WTC11 (cell line): ENCODE results near the gene DBNL. TPM values are rescaled to one million over a fixed set of nuclear protein-coding genes. Genes with fewer than 3 reads are reported as not detected.

Source experiments
- ATAC-seq: fragments of 200-7000 bp; cut with Tn5 transposase; 2 replicates; pipeline ENCODE4 v1.10.0; 2021; ENCODE audit warnings: mild to moderate bottlenecking, moderate library complexity
- CTCF ChIA-PET: fragments of 300-600 bp; sonication (Branson Sonifier 250); formaldehyde crosslinking; loops from one replicate; lab custom pipeline; 2021; ENCODE audit warnings: antibody characterized with exemption; lab: Charles Lee
- POLR2A ChIA-PET: fragments of 350-600 bp; sonication (Branson Sonifier 250); formaldehyde crosslinking; loops from one replicate; lab custom pipeline; 2021; ENCODE audit warnings: antibody characterized with exemption; lab: Charles Lee
- DNase-seq: peaks from one replicate; pipeline ENCODE4 v3.0.0; 2021; ENCODE audit warnings: low spot score
- H3K27ac Mint-ChIP-seq: 2 replicates; pipeline ENCODE4 v1.8.0; 2021; ENCODE audit warnings: mixed read lengths
- H3K27me3 Mint-ChIP-seq: 2 replicates; pipeline ENCODE4 v1.8.0; 2021; ENCODE audit warnings: low read depth, mild to moderate bottlenecking, moderate library complexity, mixed read lengths
- H3K36me3 Mint-ChIP-seq: 2 replicates; pipeline ENCODE4 v1.8.0; 2021; ENCODE audit warnings: mixed read lengths
- H3K4me1 Mint-ChIP-seq: 2 replicates; pipeline ENCODE4 v1.8.0; 2022; ENCODE audit warnings: mixed read lengths
- H3K4me3 Mint-ChIP-seq: 2 replicates; pipeline ENCODE4 v1.8.0; 2021; ENCODE audit warnings: mild to moderate bottlenecking, moderate library complexity, mixed read lengths
- H3K9me3 Mint-ChIP-seq: 2 replicates; pipeline ENCODE4 v1.8.0; 2021; ENCODE audit warnings: mixed read lengths
- CREB1 ChIP-seq: sonication (generic); formaldehyde crosslinking; IDR thresholded peaks from 2 replicates; pipeline ENCODE4 v1.8.0; 2023; ENCODE audit warnings: mild to moderate bottlenecking, missing genetic modification reagents
- FOXK1 ChIP-seq: sonication (generic); formaldehyde crosslinking; IDR thresholded peaks from 2 replicates; pipeline ENCODE4 v1.8.0; 2022; ENCODE audit warnings: mild to moderate bottlenecking, moderate library complexity, missing genetic modification reagents
- FOXP1 ChIP-seq: sonication (generic); formaldehyde crosslinking; IDR thresholded peaks from 2 replicates; pipeline ENCODE4 v1.8.0; 2022; ENCODE audit warnings: missing genetic modification reagents, mild to moderate bottlenecking, moderate library complexity, borderline replicate concordance
- GABPB1 ChIP-seq: sonication (generic); formaldehyde crosslinking; IDR thresholded peaks from 2 replicates; pipeline ENCODE4 v1.8.1; 2023; ENCODE audit warnings: mild to moderate bottlenecking, missing genetic modification reagents
- GRHL2 ChIP-seq: fragments of 250-450 bp; sonication (Bioruptor Pico); IDR thresholded peaks from 2 replicates; pipeline ENCODE4 v1.8.0; 2022; ENCODE audit warnings: mild to moderate bottlenecking, moderate library complexity; ENCODE audit not compliant: insufficient replicate concordance, severe bottlenecking
- GTF2I ChIP-seq: fragments of 250-450 bp; sonication (Bioruptor Pico); conservative IDR thresholded peaks from 2 replicates; pipeline ENCODE4 v1.4.0; 2021; ENCODE audit warnings: mild to moderate bottlenecking
- OVOL2 ChIP-seq: fragments of 250-450 bp; sonication (Bioruptor Pico); IDR thresholded peaks from 2 replicates; pipeline ENCODE4 v1.9.0; 2021; ENCODE audit warnings: mild to moderate bottlenecking, borderline replicate concordance
- SMAD4 ChIP-seq: sonication (generic); formaldehyde crosslinking; IDR thresholded peaks from 2 replicates; pipeline ENCODE4 v1.8.0; 2022; ENCODE audit warnings: mild to moderate bottlenecking, missing genetic modification reagents
- SOX15 ChIP-seq: fragments of 250-450 bp; sonication (Bioruptor Pico); IDR thresholded peaks from 2 replicates; pipeline ENCODE4 v1.9.0; 2021; ENCODE audit warnings: mild to moderate bottlenecking
- ZBTB21 ChIP-seq: sonication (generic); formaldehyde crosslinking; IDR thresholded peaks from 2 replicates; pipeline ENCODE4 v1.8.1; 2023; ENCODE audit warnings: mild to moderate bottlenecking, missing genetic modification reagents, borderline replicate concordance
- ZNF121 ChIP-seq: sonication (generic); formaldehyde crosslinking; IDR thresholded peaks from 2 replicates; pipeline ENCODE4 v1.8.0; 2023; ENCODE audit warnings: missing genetic modification reagents
- ZNF219 ChIP-seq: sonication (generic); formaldehyde crosslinking; IDR thresholded peaks from 2 replicates; pipeline ENCODE4 v1.8.0; 2023; ENCODE audit warnings: missing genetic modification reagents, mild to moderate bottlenecking, borderline replicate concordance
- total RNA-seq: library from RNA; stranded (reverse); gene quantifications from 3 replicates; pipeline ENCODE4 v1.2.3, GENCODE V29; 2021
- TF ChIP-seq, protein P1 (sequence below): fragments of 250-450 bp; sonication (Bioruptor Pico); IDR thresholded peaks from 2 replicates; pipeline ENCODE4 v1.9.0; 2021; ENCODE audit warnings: mild to moderate bottlenecking, borderline replicate concordance
- TF ChIP-seq, protein P2 (sequence below): sonication (generic); formaldehyde crosslinking; IDR thresholded peaks from 2 replicates; pipeline ENCODE4 v1.8.1; 2022; ENCODE audit warnings: low read depth, mild to moderate bottlenecking, moderate library complexity, missing genetic modification reagents, borderline replicate concordance
- TF ChIP-seq, protein P3 (sequence below): sonication (generic); formaldehyde crosslinking; IDR thresholded peaks from 2 replicates; pipeline ENCODE4 v1.8.1; 2022; ENCODE audit warnings: missing genetic modification reagents, borderline replicate concordance
- TF ChIP-seq, protein P4 (sequence below): fragments of 250-450 bp; sonication (Bioruptor Pico); IDR thresholded peaks from 2 replicates; pipeline ENCODE4 v1.9.0; 2021; ENCODE audit warnings: mild to moderate bottlenecking
- TF ChIP-seq, protein P5 (sequence below): sonication (generic); formaldehyde crosslinking; conservative IDR thresholded peaks from 2 replicates; pipeline ENCODE4 v1.8.1; 2022; ENCODE audit warnings: mild to moderate bottlenecking, missing genetic modification reagents
- TF ChIP-seq, protein P6 (sequence below): sonication (generic); formaldehyde crosslinking; IDR thresholded peaks from 2 replicates; pipeline ENCODE4 v1.8.0; 2022; ENCODE audit warnings: mild to moderate bottlenecking, missing genetic modification reagents
- TF ChIP-seq, protein P7 (sequence below): sonication (generic); formaldehyde crosslinking; IDR thresholded peaks from 2 replicates; pipeline ENCODE4 v1.8.0; 2022; ENCODE audit warnings: missing genetic modification reagents

DBNL gene
- total RNA-seq, 1 experiment from 2014 or later: 36.1 TPM

DNA sequence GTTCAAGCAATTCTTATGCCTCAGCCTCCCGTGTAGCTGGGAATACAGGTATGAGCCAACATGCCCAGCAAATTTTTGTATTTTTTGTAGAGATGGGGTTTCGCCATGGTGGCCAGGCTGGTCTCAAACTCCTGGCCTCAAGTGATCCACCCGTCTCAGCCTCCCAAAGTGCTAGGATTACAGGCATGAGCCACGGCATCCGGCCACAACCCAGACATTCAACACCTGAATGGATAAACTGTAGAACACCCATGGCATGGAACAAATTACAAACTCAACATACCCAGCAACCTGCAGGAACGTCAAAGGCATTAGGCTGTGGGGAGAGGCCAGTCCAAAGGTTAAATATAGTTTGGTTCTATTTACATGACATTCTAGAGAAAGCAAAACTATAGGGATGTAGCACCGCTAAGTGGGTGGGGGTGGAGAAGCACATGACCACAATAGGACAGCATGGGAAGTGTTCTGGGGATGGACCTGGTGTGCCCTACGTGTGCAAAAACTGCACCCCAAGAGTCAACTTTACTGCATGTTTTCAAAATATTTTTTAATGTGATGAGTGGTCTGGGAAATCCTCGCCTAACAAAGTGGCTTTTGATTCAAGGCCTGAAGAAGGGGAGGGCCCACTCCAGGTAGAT, 27.3 kb downstream of the DBNL start:
- Mint-ChIP-seq H3K27ac (no peak overlapping the region), H3K9me3 (no peaks in the 10 kb centered on the region), H3K4me3 (no peak overlapping the region), H3K27me3 (peaks cover 31% of the 10 kb centered on the region), H3K4me1 (no peaks in the 10 kb centered on the region), H3K36me3 (peaks cover 7% of the 10 kb centered on the region; the same call in 1 of the 2 replicates)
- CTCF ChIA-PET: interaction anchor here (0.7 to 1.4 kb wide), 13 partner anchors 8 to 169 kb away, joined by 3 to 15 read pairs (median 5); partner anchors contain the start of gene YKT6
- POLR2A ChIA-PET: no interaction called here
- TF ChIP-seq FOXP1 (CRISPR knock-in tag) (no peak), FOXK1 (CRISPR knock-in tag) (no peak), ZBTB21 (CRISPR knock-in tag) (no peak), ZNF219 (CRISPR knock-in tag) (no peak), SOX15 (no peak), OVOL2 (CRISPR knock-in tag) (no peak), CREB1 (no peak), ZNF121 (CRISPR knock-in tag) (no peak), SMAD4 (CRISPR knock-in tag) (no peak), GRHL2 (no peak), GTF2I (CRISPR knock-in tag) (no peak), GABPB1 (CRISPR knock-in tag) (no peak)
- TF ChIP-seq, protein P1, sequence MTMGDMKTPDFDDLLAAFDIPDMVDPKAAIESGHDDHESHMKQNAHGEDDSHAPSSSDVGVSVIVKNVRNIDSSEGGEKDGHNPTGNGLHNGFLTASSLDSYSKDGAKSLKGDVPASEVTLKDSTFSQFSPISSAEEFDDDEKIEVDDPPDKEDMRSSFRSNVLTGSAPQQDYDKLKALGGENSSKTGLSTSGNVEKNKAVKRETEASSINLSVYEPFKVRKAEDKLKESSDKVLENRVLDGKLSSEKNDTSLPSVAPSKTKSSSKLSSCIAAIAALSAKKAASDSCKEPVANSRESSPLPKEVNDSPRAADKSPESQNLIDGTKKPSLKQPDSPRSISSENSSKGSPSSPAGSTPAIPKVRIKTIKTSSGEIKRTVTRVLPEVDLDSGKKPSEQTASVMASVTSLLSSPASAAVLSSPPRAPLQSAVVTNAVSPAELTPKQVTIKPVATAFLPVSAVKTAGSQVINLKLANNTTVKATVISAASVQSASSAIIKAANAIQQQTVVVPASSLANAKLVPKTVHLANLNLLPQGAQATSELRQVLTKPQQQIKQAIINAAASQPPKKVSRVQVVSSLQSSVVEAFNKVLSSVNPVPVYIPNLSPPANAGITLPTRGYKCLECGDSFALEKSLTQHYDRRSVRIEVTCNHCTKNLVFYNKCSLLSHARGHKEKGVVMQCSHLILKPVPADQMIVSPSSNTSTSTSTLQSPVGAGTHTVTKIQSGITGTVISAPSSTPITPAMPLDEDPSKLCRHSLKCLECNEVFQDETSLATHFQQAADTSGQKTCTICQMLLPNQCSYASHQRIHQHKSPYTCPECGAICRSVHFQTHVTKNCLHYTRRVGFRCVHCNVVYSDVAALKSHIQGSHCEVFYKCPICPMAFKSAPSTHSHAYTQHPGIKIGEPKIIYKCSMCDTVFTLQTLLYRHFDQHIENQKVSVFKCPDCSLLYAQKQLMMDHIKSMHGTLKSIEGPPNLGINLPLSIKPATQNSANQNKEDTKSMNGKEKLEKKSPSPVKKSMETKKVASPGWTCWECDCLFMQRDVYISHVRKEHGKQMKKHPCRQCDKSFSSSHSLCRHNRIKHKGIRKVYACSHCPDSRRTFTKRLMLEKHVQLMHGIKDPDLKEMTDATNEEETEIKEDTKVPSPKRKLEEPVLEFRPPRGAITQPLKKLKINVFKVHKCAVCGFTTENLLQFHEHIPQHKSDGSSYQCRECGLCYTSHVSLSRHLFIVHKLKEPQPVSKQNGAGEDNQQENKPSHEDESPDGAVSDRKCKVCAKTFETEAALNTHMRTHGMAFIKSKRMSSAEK (CRISPR knock-in tag): no peak
- TF ChIP-seq, protein P2, sequence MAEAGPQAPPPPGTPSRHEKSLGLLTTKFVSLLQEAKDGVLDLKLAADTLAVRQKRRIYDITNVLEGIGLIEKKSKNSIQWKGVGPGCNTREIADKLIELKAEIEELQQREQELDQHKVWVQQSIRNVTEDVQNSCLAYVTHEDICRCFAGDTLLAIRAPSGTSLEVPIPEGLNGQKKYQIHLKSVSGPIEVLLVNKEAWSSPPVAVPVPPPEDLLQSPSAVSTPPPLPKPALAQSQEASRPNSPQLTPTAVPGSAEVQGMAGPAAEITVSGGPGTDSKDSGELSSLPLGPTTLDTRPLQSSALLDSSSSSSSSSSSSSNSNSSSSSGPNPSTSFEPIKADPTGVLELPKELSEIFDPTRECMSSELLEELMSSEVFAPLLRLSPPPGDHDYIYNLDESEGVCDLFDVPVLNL (CRISPR knock-in tag): no peak
- TF ChIP-seq, protein P3, sequence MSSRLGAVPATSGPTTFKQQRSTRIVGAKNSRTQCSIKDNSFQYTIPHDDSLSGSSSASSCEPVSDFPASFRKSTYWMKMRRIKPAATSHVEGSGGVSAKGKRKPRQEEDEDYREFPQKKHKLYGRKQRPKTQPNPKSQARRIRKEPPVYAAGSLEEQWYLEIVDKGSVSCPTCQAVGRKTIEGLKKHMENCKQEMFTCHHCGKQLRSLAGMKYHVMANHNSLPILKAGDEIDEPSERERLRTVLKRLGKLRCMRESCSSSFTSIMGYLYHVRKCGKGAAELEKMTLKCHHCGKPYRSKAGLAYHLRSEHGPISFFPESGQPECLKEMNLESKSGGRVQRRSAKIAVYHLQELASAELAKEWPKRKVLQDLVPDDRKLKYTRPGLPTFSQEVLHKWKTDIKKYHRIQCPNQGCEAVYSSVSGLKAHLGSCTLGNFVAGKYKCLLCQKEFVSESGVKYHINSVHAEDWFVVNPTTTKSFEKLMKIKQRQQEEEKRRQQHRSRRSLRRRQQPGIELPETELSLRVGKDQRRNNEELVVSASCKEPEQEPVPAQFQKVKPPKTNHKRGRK (CRISPR knock-in tag): no peak
- TF ChIP-seq, protein P4, sequence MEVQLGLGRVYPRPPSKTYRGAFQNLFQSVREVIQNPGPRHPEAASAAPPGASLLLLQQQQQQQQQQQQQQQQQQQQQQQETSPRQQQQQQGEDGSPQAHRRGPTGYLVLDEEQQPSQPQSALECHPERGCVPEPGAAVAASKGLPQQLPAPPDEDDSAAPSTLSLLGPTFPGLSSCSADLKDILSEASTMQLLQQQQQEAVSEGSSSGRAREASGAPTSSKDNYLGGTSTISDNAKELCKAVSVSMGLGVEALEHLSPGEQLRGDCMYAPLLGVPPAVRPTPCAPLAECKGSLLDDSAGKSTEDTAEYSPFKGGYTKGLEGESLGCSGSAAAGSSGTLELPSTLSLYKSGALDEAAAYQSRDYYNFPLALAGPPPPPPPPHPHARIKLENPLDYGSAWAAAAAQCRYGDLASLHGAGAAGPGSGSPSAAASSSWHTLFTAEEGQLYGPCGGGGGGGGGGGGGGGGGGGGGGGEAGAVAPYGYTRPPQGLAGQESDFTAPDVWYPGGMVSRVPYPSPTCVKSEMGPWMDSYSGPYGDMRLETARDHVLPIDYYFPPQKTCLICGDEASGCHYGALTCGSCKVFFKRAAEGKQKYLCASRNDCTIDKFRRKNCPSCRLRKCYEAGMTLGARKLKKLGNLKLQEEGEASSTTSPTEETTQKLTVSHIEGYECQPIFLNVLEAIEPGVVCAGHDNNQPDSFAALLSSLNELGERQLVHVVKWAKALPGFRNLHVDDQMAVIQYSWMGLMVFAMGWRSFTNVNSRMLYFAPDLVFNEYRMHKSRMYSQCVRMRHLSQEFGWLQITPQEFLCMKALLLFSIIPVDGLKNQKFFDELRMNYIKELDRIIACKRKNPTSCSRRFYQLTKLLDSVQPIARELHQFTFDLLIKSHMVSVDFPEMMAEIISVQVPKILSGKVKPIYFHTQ (CRISPR knock-in tag): no peak
- TF ChIP-seq, protein P5, sequence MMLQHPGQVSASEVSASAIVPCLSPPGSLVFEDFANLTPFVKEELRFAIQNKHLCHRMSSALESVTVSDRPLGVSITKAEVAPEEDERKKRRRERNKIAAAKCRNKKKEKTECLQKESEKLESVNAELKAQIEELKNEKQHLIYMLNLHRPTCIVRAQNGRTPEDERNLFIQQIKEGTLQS (CRISPR knock-in tag): no peak
- TF ChIP-seq, protein P6, sequence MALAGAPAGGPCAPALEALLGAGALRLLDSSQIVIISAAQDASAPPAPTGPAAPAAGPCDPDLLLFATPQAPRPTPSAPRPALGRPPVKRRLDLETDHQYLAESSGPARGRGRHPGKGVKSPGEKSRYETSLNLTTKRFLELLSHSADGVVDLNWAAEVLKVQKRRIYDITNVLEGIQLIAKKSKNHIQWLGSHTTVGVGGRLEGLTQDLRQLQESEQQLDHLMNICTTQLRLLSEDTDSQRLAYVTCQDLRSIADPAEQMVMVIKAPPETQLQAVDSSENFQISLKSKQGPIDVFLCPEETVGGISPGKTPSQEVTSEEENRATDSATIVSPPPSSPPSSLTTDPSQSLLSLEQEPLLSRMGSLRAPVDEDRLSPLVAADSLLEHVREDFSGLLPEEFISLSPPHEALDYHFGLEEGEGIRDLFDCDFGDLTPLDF: no peak
- TF ChIP-seq, protein P7, sequence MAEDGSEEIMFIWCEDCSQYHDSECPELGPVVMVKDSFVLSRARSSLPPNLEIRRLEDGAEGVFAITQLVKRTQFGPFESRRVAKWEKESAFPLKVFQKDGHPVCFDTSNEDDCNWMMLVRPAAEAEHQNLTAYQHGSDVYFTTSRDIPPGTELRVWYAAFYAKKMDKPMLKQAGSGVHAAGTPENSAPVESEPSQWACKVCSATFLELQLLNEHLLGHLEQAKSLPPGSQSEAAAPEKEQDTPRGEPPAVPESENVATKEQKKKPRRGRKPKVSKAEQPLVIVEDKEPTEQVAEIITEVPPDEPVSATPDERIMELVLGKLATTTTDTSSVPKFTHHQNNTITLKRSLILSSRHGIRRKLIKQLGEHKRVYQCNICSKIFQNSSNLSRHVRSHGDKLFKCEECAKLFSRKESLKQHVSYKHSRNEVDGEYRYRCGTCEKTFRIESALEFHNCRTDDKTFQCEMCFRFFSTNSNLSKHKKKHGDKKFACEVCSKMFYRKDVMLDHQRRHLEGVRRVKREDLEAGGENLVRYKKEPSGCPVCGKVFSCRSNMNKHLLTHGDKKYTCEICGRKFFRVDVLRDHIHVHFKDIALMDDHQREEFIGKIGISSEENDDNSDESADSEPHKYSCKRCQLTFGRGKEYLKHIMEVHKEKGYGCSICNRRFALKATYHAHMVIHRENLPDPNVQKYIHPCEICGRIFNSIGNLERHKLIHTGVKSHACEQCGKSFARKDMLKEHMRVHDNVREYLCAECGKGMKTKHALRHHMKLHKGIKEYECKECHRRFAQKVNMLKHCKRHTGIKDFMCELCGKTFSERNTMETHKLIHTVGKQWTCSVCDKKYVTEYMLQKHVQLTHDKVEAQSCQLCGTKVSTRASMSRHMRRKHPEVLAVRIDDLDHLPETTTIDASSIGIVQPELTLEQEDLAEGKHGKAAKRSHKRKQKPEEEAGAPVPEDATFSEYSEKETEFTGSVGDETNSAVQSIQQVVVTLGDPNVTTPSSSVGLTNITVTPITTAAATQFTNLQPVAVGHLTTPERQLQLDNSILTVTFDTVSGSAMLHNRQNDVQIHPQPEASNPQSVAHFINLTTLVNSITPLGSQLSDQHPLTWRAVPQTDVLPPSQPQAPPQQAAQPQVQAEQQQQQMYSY (CRISPR knock-in tag): no peak
- DNase-seq: no peak
- ATAC-seq: no peak
